HCT116 (cell line): ENCODE data around the gene ALDH1A1. TPM values are rescaled to one million over a fixed set of nuclear protein-coding genes. Genes with fewer than 3 reads are reported as not detected.

Source experiments
- ATAC-seq: fragments of 200-7000 bp; cut with Tn5 transposase; 2 replicates; pipeline ENCODE4 v1.9.1; 2020; ENCODE audit warnings: mild to moderate bottlenecking, moderate library complexity
- BruUV-seq: library from RNA; stranded (reverse); fragments of 400-500 nt; replicated peaks from 2 replicates; lab custom pipeline; 2021; lab: Mats Ljungman, UMichigan
- CTCF ChIA-PET: fragments of 300-600 bp; sonication (Branson Sonifier 250); formaldehyde crosslinking; loops from one replicate; lab custom pipeline; 2021; ENCODE audit warnings: antibody characterized with exemption; lab: Charles Lee
- POLR2A ChIA-PET: fragments of 300-600, 350-600 bp; sonication (Branson Sonifier 250); formaldehyde crosslinking; loops from one replicate; lab custom pipeline; 2021; ENCODE audit warnings: antibody characterized with exemption; lab: Charles Lee
- RAD21 ChIA-PET, 2 experiments: fragments of 300-600 bp; sonication (Branson Sonifier 250); formaldehyde crosslinking; loops; one replicate each; lab custom pipeline; 2023; ENCODE audit warnings: low total read pairs in 2 of 2; ENCODE audit not compliant: uncharacterized antibody in 2 of 2, unreplicated experiment in 2 of 2, low non-redundant PET in 1 of 2; lab: Charles Lee
- DNase-seq: peaks from one replicate; pipeline ENCODE4 v3.0.0-alpha.2; 2010; ENCODE audit warnings: low read depth, low spot score
- H2AFZ ChIP-seq: fragments of 200-600 bp; shearing (Covaris generic), sonication (generic); 2 replicates; pipeline ENCODE4 v1.6.1; 2017; ENCODE audit warnings: low read depth, mixed run types, mixed read lengths, antibody characterized with exemption, low read length; ENCODE audit not compliant: poor library complexity, severe bottlenecking
- H3K27ac ChIP-seq: 2 replicates; pipeline ENCODE4 v1.5.1; 2012; ENCODE audit warnings: low read depth, low read length
- H3K27me3 ChIP-seq: fragments of 200-600 bp; sonication (generic); 2 replicates; pipeline ENCODE4 v1.6.1; 2016; ENCODE audit warnings: mixed run types, low read length, mixed read lengths; ENCODE audit not compliant: insufficient read depth
- H3K36me3 ChIP-seq, 2 experiments: fragments of 200-500 bp in 1 of 2; fragments of 200-600 bp in 1 of 2; sonication (Bioruptor generic) in 1 of 2; sonication (generic) in 1 of 2; 2 replicates each; pipeline versions ENCODE4 v1.5.1 to v1.6.1; 2014 to 2016; ENCODE audit warnings: low read length in 2 of 2, inconsistent platforms in 1 of 2, mixed read lengths in 1 of 2, mixed run types in 1 of 2; ENCODE audit not compliant: insufficient read depth in 2 of 2, control insufficient read depth in 1 of 2
- H3K4me1 ChIP-seq, 2 experiments: fragments of 200-600 bp in 1 of 2; sonication (generic) in 1 of 2; 2 replicates each; pipeline versions ENCODE4 v1.5.1 to v1.6.1; 2012 to 2017; ENCODE audit warnings: low read length in 2 of 2, inconsistent platforms in 1 of 2, mild to moderate bottlenecking in 1 of 2, mixed read lengths in 1 of 2, mixed run types in 1 of 2, moderate library complexity in 1 of 2; ENCODE audit not compliant: insufficient read depth in 2 of 2, control insufficient read depth in 1 of 2
- H3K4me2 ChIP-seq: fragments of 200-600 bp; sonication (generic); 2 replicates; pipeline ENCODE4 v1.6.1; 2017; ENCODE audit warnings: mixed run types, low read length, mixed read lengths
- H3K4me3 ChIP-seq, 2 experiments: fragments of 200-600 bp in 1 of 2; sonication (generic) in 1 of 2; replicated peaks in 1 of 2; 2 replicates each; pipeline ENCODE4 v1.5.1; 2011 to 2016; ENCODE audit warnings: low read length in 2 of 2, control low read depth in 1 of 2, low read depth in 1 of 2, mild to moderate bottlenecking in 1 of 2, mixed read lengths in 1 of 2, mixed run types in 1 of 2
- H3K79me2 ChIP-seq: fragments of 200-600 bp; sonication (generic); 2 replicates; pipeline ENCODE4 v1.6.1; 2017; ENCODE audit warnings: mild to moderate bottlenecking, mixed run types, low read length, moderate library complexity, mixed read lengths; ENCODE audit not compliant: insufficient read depth
- H3K9ac ChIP-seq: fragments of 200-600 bp; sonication (generic); 2 replicates; pipeline ENCODE4 v1.6.1; 2016; ENCODE audit warnings: low read length, mixed read lengths
- H3K9me2 ChIP-seq: fragments of 200-600 bp; sonication (generic), shearing (Covaris generic); 2 replicates; pipeline ENCODE4 v1.6.1; 2017; ENCODE audit warnings: mixed run types, mild to moderate bottlenecking, moderate library complexity; ENCODE audit not compliant: insufficient read depth
- H3K9me3 ChIP-seq, 2 experiments: fragments of 200-500 bp in 1 of 2; fragments of 200-600 bp in 1 of 2; sonication (Bioruptor generic) in 1 of 2; sonication (generic) in 1 of 2; 2 replicates each; pipeline ENCODE4 v1.6.1; 2014 to 2017; ENCODE audit warnings: low read length in 2 of 2, mixed read lengths in 2 of 2, inconsistent platforms in 1 of 2, low read depth in 1 of 2, mild to moderate bottlenecking in 1 of 2, mixed run types in 1 of 2, moderate library complexity in 1 of 2; ENCODE audit not compliant: control insufficient read depth in 1 of 2, insufficient read depth in 1 of 2
- H4K20me1 ChIP-seq: fragments of 200-600 bp; sonication (generic), shearing (Covaris generic); 2 replicates; pipeline ENCODE4 v1.6.1; 2017; ENCODE audit warnings: mixed run types, mild to moderate bottlenecking, moderate library complexity; ENCODE audit not compliant: insufficient read depth
- CBX3 ChIP-seq: IDR thresholded peaks from 2 replicates; pipeline ENCODE4 v1.6.1; 2012; ENCODE audit warnings: low read depth
- CEBPB ChIP-seq: IDR thresholded peaks from 2 replicates; pipeline ENCODE4 v1.6.1; 2012; ENCODE audit warnings: low read depth
- CTCF ChIP-seq, 3 experiments: fragments of 200-600 bp in 1 of 3; sonication (generic) in 1 of 3; IDR thresholded peaks in 2 of 3; conservative IDR thresholded peaks in 1 of 3; 2 replicates each; pipeline ENCODE4 v1.5.1; 2012 to 2017; ENCODE audit warnings: low read depth in 2 of 3, low read length in 2 of 3, antibody characterized with exemption in 1 of 3, borderline replicate concordance in 1 of 3, control low read depth in 1 of 3, mild to moderate bottlenecking in 1 of 3, mixed read lengths in 1 of 3, mixed run types in 1 of 3, moderate library complexity in 1 of 3; ENCODE audit not compliant: insufficient read depth in 1 of 3
- EGR1 ChIP-seq: IDR thresholded peaks from 2 replicates; pipeline ENCODE4 v1.6.1; 2012; ENCODE audit warnings: low read depth
- EZH2 ChIP-seq: fragments of 200-600 bp; sonication (generic); IDR thresholded peaks from 2 replicates; pipeline ENCODE4 v1.6.1; 2017; ENCODE audit warnings: antibody characterized with exemption, mixed run types
- EZH2phosphoT487 ChIP-seq: fragments of 200-600 bp; IDR thresholded peaks from 2 replicates; pipeline ENCODE4 v1.6.1; 2018; ENCODE audit warnings: antibody characterized with exemption, borderline replicate concordance
- MAX ChIP-seq: IDR thresholded peaks from 2 replicates; pipeline ENCODE4 v1.6.1; 2012
- POLR2AphosphoS5 ChIP-seq: IDR thresholded peaks from 2 replicates; pipeline ENCODE4 v1.6.1; 2011; ENCODE audit warnings: mild to moderate bottlenecking, low read depth, low read length, moderate library complexity
- RAD21 ChIP-seq: IDR thresholded peaks from 2 replicates; pipeline ENCODE4 v1.6.1; 2012; ENCODE audit warnings: low read depth, mild to moderate bottlenecking
- REST ChIP-seq: IDR thresholded peaks from 2 replicates; pipeline ENCODE4 v1.6.1; 2012; ENCODE audit warnings: low read depth
- SIN3A ChIP-seq: IDR thresholded peaks from 2 replicates; pipeline ENCODE4 v1.6.1; 2012; ENCODE audit warnings: low read depth
- SRF ChIP-seq: IDR thresholded peaks from 2 replicates; pipeline ENCODE4 v1.6.1; 2012; ENCODE audit warnings: low read depth
- YY1 ChIP-seq: IDR thresholded peaks from 2 replicates; pipeline ENCODE4 v1.6.1; 2011; ENCODE audit warnings: low read length, low read depth, moderate library complexity, mild to moderate bottlenecking; ENCODE audit not compliant: insufficient replicate concordance; ENCODE audit errors: extremely low read depth
- ZFX ChIP-seq: fragments of 450-650 bp; IDR thresholded peaks from 2 replicates; pipeline ENCODE4 v1.6.1; 2017
- ZNF274 ChIP-seq: fragments of 200-500 bp; sonication (Bioruptor generic); IDR thresholded peaks from 2 replicates; pipeline ENCODE4 v1.6.1; 2014; ENCODE audit warnings: mild to moderate bottlenecking, low read depth, low read length, inconsistent platforms
- intact Hi-C: fragments of 100-400 bp; cut with micrococcal nuclease; formaldehyde crosslinking; loops from 2 replicates; pipeline ENCODE4 v1.10.0; 2022
- total RNA-seq: library from RNA; stranded (reverse); gene quantifications from one replicate; pipeline ENCODE4 v1.2.1, GENCODE V29; 2021; ENCODE audit not compliant: unreplicated experiment

ALDH1A1 gene
- total RNA-seq, 1 experiment from 2014 or later = 0.44 TPM

- BruUV-seq = no TSS peak
Measured at GRCh38 chr9:72907421-72907820, 45.4 kb downstream of the ALDH1A1 start.

GRCh38 chr9:72906810-72907209, 46.0 kb downstream of the ALDH1A1 start:
- Histone ChIP-seq H4K20me1 (no peaks in the 10 kb centered on the region), H3K27ac (no peak overlapping the region), H3K4me1 (no peaks in the 10 kb centered on the region), H3K27me3 (no peaks in the 10 kb centered on the region), H3K36me3 (no peaks in the 10 kb centered on the region), H3K4me3 (no peak overlapping the region), H2AFZ (no peak overlapping the region), H3K9me2 (no peaks in the 10 kb centered on the region), H3K9me3 (no peaks in the 10 kb centered on the region), H3K9ac (no peak overlapping the region), H3K79me2 (no peaks in the 10 kb centered on the region), H3K4me2 (no peak overlapping the region)
- BruUV-seq = no TSS peak
- POLR2A ChIA-PET = no interaction called here
- DNase-seq (no peak), ATAC-seq (no peak)
- intact Hi-C loops = no loop called here
- RAD21 ChIA-PET = no interaction called here
- CTCF ChIA-PET = no interaction called here
- TF ChIP-seq YY1 (no peak), EGR1 (no peak), SRF (no peak), REST (no peak), RAD21 (no peak), POLR2AphosphoS5 (no peak), CBX3 (no peak), ZFX (no peak), CEBPB (no peak), SIN3A (no peak), EZH2phosphoT487 (no peak), EZH2 (no peak), ZNF274 (no peak), MAX (no peak), CTCF (IDR thresholded peaks at IDR 0.05 in 2 of 3, conservative IDR thresholded peaks at IDR 0.05 in 1 of 3; ENCODE audit: borderline replicate concordance in 1 of 3, insufficient read depth in 1 of 3, low read depth in 2 of 3, low read length in 2 of 3) (no peak)

More at GRCh38 chr9:72907421-72907820, 45.4 kb downstream of the ALDH1A1 start:
- DNase-seq (no peak), ATAC-seq (no peak)
- no peaks in the 10 kb centered on the region for H3K79me2 ChIP-seq
- H3K9me3 ChIP-seq = no peaks in the 10 kb centered on the region
- ChIA-PET RAD21 (no interaction called here), POLR2A (no interaction called here), CTCF (no interaction called here)
- H2AFZ ChIP-seq = no peak overlapping the region
- H3K9ac ChIP-seq = no peak overlapping the region
- no peaks in the 10 kb centered on the region for H3K9me2 ChIP-seq
- no peaks in the 10 kb centered on the region for H3K36me3 ChIP-seq
- intact Hi-C loops = no loop called here
- H3K27me3 ChIP-seq = no peaks in the 10 kb centered on the region
- no peaks in the 10 kb centered on the region for H3K4me1 ChIP-seq
- H3K4me2 ChIP-seq = no peak overlapping the region
- H4K20me1 ChIP-seq = no peaks in the 10 kb centered on the region
- H3K27ac ChIP-seq = no peak overlapping the region
- TF ChIP-seq CEBPB (no peak), YY1 (no peak)
- no peak overlapping the region for H3K4me3 ChIP-seq
